DMS 273 (cell line): ENCODE results near the gene CLCN2.
A peak's percentile ranks its signal among the peaks of the same experiment; 100 is the strongest.

ENCODE experiments used
- DNase-seq: peaks from one replicate; lab custom pipeline; 2025; ENCODE audit not compliant: unreplicated experiment; lab: John Stamatoyannopoulos, UW

Gene CLCN2

GRCh38 chr3:184381261-184382224 is 20.1 kb upstream of the CLCN2 start:
- no peak for DNase-seq

DNA sequence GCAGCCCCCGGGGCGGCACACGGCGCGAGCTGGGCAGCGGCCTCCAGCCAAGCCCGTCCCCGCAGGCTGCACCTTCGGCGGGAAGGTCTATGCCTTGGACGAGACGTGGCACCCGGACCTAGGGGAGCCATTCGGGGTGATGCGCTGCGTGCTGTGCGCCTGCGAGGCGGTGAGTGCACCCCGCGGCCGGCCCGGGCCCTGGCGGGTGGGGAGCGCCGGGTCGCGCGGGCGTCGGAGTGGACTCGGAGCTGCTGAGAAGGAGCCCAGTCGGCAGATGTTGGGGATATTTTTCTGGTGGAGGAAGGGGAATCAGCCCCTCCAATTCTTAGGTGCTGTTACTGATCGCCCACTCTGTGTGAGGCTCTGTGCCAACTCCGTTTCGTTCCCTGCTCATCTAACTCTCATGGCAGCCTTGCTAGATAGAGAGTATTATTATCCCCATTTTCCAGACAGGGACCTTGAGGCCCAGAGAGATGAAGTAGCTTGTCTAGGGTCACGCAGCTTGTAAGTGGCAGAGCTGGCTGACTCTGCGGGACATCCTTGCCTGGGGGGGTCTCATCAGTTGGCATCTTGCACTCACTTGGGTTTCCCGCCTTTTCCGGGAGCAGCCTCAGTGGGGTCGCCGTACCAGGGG is 19.3 kb upstream of the CLCN2 start:
- peak; percentile 69 for DNase-seq

- peak; percentile 91 for DNase-seq
These were observed 18.8 kb upstream of the CLCN2 start for GRCh38 chr3:184380185-184380626.

- DNase-seq, result no peak
These were observed 18.2 kb upstream of the CLCN2 start, which contains the start of gene CHRD for GRCh38 chr3:184379358-184380184. Gene CHRD, plus strand, starts transcription at chr3:184380054. Its CDS starts 265 bp downstream, at chr3:184380319.

GRCh38 chr3:184378651-184379357 is 17.4 kb upstream of the CLCN2 start:
- no peak for DNase-seq

DNA sequence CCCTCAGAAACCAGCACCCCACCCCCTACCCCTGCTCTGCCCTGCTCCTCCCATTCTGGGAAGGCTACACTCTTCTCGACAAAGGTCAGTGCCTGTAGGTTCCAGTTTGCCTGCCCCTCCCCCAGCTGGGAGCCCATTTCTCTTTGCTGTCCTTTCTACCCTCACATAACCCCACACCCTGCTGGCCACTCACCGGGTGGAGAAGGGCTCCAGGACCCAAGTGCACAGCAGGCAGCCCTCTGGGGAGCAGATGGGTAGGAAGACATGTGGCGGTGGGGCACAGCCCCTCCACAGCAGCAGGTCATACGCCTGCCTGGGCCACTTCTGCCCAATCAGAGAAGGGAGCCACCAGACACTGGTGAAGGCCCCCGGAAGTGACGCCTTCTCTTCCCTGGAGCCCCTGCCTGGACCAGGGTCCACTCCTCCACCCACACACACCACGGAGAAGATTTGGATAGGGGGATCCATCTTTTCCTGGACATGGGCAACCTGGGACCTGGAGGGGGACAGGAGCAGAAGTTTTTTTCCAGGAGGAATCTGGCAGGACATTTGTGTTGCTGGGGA is 16.6 kb upstream of the CLCN2 start, which contains the start of gene THPO:
Gene THPO, minus strand, starts transcription at position 326 of the 564 bp plus-strand sequence. CDS start 1,948 bp downstream, outside the sequence.
- no peak for DNase-seq

GRCh38 chr3:184377374-184377773 is 16.0 kb upstream of the CLCN2 start:
- DNase-seq, result no peak

- no peak for DNase-seq
These were observed 14.5 kb upstream of the CLCN2 start for GRCh38 chr3:184375747-184376461.

- no peak for DNase-seq
These were observed 12.0 kb upstream of the CLCN2 start for GRCh38 chr3:184373422-184373821.

DNA sequence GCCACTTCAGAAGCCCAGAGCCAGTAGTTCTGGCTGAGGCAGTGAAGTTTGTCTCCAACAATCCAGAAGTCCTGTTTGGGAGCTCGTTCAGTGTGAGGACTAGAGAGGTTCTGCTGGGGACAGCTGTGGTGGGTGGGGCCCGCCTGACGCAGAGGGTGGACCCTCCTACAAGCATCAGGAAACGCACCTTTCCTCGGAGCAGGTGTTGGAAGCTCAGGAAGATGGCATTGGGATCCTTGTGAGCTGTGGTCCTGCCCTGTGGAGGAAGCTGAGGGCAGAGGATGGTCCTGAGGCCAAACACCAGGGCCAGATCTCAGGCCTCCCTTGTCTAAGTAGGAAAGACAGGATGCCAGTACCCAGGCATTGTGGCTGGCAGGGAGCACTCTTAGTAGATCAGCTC is 11.5 kb upstream of the CLCN2 start:
- no peak for DNase-seq

DNA sequence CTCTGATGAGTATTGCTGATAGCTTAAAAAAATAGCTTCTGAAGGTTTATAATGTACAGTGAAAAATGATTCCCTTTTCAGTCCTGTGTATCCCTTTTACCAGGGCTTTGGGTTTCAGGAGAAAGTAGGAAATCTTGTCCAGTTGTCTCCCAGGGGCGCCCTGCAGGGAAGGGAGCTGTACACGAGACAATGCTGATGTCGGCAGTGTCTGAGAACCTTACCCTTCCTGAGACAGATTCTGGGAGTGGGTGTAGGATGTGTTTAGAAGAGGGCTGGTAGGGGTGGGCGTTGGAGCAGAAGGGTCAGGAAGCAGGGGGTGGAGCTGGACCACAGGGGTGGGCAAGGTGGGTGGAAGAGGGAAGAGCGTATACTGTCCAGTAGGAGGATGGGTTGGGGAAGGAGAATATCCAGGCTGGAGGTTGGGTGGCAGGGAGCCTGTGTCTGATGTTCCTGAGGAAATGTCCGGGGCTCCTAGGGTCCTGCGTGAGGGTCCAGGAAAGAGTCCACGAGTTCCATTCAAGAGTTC is 11.0 kb upstream of the CLCN2 start:
- DNase-seq, result no peak

- peak; percentile 97 for DNase-seq
These were observed 10.2 kb upstream of the CLCN2 start for GRCh38 chr3:184371570-184372018.

DNA sequence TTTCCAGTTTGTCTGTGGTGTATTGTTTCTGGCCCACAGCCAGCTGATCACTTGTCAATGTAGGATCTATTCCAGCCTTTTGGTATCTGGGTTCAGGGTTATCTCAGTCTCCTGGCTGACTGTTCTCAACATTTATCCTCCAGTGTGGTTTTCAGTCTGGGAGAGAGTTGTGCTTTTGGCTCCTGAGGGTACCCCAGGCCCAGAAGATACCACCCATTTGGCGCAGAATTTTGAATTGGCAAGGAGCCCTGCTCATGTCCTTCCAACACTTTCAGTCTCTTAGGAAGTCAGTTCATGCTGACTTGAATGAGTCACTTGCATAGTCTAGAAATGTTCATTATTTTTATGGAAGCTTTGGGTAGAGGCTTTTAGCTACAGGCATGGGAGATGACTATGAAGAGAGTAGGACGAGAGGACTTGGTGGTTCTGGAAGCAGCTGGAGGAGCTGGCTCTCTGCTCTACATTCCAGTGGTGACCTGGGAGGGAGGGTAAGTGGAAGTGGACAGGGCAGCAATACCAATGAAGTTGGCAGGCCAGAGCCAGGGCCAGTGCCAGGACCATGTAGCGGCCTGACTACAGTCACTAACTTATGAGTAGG is 7.3 kb upstream of the CLCN2 start:
- DNase-seq, result no peak

- no peak for DNase-seq
These were observed 6.7 kb upstream of the CLCN2 start for GRCh38 chr3:184368116-184368515.

DNA sequence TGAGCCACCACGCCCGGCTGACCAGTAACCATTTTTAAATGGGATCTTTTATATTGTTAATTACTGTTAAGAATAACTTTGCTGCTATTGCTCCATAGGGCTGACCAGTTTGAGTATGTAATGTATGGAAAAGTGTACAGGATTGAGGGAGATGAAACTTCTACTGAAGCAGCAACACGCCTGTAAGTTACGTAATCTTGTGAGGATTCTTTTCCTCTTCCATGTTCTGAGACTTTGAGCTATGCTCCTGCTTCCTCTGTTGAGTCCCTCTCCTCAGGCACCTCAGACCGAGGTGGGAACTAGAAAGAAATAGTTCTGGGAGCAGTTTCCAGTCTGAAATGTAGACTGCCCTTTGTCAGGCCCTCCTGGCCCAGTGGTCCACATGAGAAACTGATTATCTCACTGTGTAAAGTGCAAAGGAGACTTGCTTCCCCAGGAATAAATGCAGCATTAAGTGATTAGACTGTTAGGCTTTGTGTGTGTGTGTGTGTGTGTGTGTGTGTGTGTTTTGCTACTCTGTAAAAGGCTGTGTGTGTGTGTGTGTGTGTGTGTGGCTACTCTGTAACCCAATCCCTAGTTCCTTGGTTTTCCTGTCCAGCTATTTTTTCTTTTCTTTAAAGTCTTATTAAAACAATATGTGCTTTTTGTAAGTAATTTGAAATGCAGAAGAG is 5.3 kb upstream of the CLCN2 start:
- DNase-seq, result no peak

GRCh38 chr3:184362668-184363546 is 1.5 kb upstream of the CLCN2 start:
- DNase-seq, result peak; percentile 100
